SU-DHL-6 (cell line): ENCODE measurements around the gene ROCK2.

Experiments used
- CTCF ChIP-seq: fragments of 200-600 bp; sonication (generic); IDR thresholded peaks from one replicate; pipeline ENCODE4 v1.5.1; 2017; ENCODE audit warnings: antibody characterized with exemption, mild to moderate bottlenecking, low read length, moderate library complexity; ENCODE audit not compliant: insufficient read depth, poor library complexity, severe bottlenecking
- EZH2phosphoT487 ChIP-seq: fragments of 200-600 bp; sonication (generic), shearing (Covaris generic); conservative IDR thresholded peaks from 2 replicates; pipeline ENCODE4 v1.6.1; 2018; ENCODE audit warnings: mild to moderate bottlenecking, antibody characterized with exemption, low read length, moderate library complexity, mixed read lengths

GRCh38 chr2:11224887-11225286 lies 119.5 kb downstream of the ROCK2 start:
- TF ChIP-seq CTCF (no peak), EZH2phosphoT487 (no peak)
